Measurements from ENCODE around the gene PSME3.
"Not testable (repeated sequence)": the region's sequence is repeated elsewhere in the genome, so short reads cannot be mapped to it uniquely, and the experiment has no call there.

The PSME3 gene

DNA sequence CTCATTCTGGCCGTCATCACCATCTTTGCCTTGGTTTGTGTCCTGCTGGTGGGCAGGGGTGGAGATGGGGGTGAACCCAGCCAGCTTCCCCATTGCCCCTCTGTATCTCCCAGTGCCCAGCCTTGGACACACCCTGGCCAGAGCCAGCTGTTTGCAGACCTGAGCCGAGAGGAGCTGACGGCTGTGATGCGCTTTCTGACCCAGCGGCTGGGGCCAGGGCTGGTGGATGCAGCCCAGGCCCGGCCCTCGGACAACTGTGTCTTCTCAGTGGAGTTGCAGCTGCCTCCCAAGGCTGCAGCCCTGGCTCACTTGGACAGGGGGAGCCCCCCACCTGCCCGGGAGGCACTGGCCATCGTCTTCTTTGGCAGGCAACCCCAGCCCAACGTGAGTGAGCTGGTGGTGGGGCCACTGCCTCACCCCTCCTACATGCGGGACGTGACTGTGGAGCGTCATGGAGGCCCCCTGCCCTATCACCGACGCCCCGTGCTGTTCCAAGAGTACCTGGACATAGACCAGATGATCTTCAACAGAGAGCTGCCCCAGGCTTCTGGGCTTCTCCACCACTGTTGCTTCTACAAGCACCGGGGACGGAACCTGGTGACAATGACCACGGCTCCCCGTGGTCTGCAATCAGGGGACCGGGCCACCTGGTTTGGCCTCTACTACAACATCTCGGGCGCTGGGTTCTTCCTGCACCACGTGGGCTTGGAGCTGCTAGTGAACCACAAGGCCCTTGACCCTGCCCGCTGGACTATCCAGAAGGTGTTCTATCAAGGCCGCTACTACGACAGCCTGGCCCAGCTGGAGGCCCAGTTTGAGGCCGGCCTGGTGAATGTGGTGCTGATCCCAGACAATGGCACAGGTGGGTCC is 18.4 kb downstream of the PSME3 start:
- not testable (repeated sequence) for DNase-seq (ENCODE audit: low spot score)

DNA sequence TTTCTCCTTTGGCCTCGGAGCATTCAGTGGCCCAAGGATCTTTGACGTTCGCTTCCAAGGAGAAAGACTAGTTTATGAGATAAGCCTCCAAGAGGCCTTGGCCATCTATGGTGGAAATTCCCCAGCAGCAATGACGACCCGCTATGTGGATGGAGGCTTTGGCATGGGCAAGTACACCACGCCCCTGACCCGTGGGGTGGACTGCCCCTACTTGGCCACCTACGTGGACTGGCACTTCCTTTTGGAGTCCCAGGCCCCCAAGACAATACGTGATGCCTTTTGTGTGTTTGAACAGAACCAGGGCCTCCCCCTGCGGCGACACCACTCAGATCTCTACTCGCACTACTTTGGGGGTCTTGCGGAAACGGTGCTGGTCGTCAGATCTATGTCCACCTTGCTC is 19.2 kb downstream of the PSME3 start:
- no peak for DNase-seq (ENCODE audit: low spot score)

DNA sequence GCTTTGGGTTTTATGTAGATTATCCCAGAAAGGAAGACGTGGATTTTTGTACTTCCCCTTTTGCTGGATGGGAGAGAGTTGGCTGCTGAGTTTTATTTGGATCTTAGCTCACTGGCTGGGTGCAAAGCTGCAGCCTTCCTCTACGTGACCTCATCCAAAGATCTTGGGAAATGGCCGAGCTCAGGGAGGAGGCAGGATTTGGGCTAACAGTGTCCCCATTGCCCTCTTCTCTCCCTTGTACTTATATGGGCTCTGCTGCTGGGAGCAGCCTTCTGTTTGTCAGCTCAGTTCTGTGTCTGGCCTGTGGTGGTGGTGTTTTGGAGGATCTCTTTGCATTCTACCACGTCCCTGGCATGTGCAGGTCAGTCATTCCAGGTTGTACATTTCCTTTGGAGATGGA is 19.8 kb downstream of the PSME3 start:
- DNase-seq (ENCODE audit: low spot score) = no peak

DNA sequence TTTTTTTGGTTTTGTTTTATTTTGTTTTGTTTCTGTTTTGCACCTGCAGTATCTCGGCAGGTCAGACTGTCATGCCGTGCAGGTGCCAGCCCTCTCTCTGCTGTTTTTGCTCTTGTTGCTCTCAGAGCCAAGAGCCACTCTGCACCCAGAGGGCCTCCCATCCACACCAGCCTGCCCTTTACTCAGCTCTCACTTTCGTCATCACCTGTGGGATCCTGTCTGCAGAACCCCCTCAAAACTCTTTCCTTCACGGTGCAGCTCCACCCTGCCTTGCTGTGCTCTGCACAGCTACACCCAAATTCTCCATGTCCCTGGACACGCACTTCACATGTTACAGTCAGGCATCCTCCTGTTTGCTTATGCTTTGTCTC is 20.4 kb downstream of the PSME3 start:
- no peak for DNase-seq (ENCODE audit: low spot score)

DNA sequence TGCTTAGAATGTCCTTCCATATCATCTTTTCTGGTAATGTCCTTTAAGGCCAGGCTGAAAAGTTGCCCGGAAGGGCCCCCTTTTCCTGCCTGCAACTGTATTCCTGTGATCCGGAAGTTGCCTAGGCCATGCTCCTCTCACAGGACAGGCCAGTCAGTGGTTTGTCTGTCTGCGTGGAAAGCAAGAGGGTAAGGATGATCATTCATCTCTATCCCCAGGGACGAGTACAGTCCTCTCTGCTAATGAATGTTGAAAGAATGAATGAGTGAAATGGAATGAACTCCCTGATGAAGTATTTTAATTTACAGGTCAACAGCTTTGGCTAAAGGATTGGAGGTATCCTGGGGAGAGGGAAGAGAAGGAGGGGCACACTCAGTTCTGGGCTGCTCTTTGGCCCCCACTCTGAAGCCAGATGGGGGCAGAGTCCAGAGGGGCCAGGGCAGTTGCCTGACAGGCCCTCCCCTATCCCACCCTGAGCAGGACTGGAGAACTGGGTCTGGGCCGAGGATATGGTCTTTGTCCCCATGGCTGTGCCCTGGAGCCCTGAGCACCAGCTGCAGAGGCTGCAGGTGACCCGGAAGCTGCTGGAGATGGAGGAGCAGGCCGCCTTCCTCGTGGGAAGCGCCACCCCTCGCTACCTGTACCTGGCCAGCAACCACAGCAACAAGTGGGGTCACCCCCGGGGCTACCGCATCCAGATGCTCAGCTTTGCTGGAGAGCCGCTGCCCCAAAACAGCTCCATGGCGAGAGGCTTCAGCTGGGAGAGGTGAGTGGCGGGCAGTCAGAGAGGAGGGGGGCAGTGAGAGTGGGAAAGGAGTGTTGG is 21.0 kb downstream of the PSME3 start:
- DNase-seq (ENCODE audit: low spot score) = no peak

DNA sequence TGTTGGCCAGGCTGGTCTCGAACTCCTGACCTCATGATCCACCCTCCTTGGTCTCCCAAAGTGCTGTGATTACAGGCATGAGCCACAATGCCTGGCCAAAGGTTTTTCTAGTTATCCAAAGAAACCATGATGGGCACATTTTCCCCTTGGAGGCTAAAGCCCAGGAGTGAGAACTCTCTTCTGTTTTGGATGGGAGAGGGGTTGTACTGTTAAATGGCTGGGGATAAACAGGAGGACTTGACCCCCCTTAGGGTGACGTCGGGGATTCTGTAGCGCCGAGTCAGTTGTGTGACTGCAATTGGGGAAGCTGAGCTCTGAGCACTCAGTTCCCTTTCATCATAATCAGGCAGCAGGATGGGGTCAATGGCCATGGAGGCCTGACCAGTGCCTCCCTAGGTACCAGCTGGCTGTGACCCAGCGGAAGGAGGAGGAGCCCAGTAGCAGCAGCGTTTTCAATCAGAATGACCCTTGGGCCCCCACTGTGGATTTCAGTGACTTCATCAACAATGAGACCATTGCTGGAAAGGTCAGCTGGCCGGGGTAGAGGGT is 21.9 kb downstream of the PSME3 start:
- DNase-seq (ENCODE audit: low spot score) = no peak

DNA sequence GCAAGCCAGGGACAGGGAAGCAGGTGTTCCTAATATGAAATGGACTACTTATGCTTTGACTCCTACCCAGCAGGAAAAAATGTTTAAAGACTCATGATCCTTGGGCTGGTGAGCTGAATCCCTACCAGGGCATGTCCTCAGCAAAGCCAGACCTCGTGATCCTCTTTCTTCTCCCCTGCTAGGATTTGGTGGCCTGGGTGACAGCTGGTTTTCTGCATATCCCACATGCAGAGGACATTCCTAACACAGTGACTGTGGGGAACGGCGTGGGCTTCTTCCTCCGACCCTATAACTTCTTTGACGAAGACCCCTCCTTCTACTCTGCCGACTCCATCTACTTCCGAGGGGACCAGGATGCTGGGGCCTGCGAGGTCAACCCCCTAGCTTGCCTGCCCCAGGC is 22.9 kb downstream of the PSME3 start:
- DNase-seq (ENCODE audit: low spot score) = not testable (repeated sequence)

DNA sequence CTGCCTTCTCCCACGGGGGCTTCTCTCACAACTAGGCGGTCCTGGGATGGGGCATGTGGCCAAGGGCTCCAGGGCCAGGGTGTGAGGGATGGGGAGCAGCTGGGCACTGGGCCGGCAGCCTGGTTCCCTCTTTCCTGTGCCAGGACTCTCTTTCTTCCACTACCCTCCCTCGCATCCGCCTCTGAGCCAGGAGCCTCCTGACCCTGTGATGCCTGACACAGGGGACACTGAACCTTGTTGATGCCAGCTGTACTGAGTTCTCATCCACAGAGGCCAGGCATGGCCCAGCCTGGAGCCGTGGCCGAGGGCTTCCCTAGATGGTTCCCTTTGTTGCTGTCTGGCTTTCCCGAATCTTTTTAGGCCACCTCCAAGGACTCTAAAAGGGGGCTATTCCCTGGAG is 23.3 kb downstream of the PSME3 start:
- DNase-seq (ENCODE audit: low spot score) = not testable (repeated sequence)

DNA sequence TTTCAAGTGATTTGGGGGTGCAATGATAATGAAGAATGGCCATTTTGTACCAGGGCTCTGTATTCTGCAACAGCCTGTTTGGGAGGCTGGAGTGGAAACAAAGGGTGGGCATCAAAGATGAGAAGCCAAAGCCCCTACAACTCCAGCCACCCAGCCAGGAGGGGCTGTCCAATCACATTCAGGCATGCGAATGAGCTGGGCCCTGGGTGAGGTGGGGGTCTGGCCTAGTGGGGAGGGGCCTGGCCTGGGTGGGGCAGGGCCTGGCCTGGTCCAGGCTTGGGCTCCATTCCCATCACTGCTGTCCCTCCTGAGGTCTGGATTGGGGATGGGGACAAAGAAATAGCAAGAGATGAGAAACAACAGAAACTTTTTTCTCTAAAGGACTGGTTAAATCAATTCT is 24.2 kb downstream of the PSME3 start:
- no peak for DNase-seq (ENCODE audit: low spot score)

DNA sequence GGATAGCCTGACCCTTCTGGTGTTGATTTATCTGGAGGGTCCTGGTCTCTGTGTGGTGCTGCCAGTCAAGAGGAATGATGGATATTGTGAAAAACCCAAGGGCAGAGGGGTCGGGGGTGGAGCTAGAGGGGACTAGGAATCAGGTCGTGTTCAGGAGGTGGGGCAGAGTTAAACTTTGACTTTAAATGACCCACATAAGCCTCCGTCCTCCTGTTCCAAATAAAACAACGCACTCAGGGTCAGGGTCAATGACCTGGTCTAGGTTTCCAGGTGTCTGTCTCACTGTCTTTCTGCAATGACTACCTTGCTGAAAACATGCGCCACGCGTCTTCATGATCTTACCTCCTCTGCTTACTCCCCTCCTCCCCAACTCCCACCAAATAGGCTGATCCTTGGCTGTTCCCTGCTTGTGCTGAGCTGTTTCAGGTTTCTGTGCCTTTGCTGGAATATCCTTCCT is 32.5 kb downstream of the PSME3 start:
- DNase-seq (ENCODE audit: low spot score) = no peak

DNA sequence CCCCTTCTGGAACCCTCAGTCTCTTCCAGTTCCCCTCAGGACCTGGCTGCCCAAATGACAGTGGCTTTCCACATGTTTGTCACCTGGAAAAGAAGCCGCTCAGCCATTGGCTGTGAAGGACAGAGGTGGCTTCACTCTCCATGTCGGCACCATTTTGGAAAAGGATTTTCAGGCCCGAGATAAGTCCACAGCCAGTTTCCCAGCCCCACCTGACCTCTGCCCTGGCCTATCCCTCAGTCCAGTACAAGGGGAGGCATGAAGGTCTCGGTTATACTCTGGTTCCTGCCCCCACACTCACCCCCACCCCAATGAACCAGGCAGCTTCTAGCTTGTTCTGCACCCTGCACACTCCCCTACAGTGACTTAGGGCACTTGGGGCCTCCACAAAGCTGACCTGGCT is 33.0 kb downstream of the PSME3 start:
- DNase-seq (ENCODE audit: low spot score) = no peak

DNA sequence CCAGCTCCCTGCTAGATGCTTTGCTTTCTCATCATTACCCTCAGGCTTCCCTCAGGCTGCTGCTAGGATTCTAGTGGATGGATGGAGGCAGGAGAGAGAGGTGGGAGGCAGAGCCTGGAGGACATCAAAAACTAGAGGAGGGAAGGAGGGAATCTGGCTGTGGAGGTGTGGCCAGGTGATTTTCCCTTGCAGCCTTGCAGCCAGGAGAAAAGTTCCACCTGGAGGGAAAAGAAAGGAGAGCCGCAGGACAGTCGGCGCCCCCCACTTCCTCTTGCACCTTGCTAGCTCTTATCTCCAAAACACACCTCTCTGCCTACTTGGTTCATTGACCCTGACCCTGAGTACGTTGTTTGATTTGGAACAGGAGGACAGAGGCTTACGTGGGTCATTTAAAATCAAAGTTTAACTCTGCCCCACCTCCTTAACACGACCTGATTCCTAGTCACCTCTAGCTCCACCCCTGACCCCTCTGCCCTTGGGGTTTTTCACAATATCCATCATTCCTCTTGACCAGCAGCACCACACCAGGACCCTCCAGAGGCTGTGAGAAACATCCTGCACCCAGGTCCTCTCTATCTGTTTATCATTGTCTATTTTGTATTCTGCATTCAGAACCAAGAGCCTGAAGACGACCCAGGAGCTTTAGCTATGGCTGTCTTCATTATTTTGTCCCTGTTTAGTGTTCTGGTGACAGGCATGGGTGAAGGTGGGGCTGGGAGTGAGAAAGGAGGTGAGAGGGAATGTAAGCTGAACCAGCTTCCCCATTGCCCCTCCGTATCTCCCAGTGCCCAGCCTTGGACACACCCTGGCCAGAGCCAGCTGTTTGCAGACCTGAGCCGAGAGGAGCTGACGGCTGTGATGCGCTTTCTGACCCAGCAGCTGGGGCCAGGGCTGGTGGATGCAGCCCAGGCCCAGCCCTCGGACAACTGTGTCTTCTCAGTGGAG is 33.7 kb downstream of the PSME3 start:
- DNase-seq (ENCODE audit: low spot score) = no peak

DNA sequence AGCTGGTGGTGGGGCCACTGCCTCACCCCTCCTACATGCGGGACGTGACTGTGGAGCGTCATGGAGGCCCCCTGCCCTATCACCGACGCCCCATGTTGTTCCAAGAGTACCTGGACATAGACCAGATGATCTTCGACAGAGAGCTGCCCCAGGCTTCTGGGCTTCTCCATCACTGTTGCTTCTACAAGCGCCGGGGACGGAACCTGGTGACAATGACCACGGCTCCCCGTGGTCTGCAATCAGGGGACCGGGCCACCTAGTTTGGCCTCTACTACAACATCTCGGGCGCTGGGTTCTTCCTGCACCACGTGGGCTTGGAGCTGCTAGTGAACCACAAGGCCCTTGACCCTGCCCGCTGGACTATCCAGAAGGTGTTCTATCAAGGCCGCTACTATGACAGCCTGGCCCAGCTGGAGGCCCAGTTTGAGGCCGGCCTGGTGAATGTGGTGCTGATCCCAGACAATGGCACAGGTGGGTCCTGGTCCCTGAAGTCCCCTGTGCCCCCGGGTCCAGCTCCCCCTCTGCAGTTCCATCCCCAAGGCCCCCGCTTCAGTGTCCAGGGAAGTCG is 34.6 kb downstream of the PSME3 start:
- not testable (repeated sequence) for DNase-seq (ENCODE audit: low spot score)

DNA sequence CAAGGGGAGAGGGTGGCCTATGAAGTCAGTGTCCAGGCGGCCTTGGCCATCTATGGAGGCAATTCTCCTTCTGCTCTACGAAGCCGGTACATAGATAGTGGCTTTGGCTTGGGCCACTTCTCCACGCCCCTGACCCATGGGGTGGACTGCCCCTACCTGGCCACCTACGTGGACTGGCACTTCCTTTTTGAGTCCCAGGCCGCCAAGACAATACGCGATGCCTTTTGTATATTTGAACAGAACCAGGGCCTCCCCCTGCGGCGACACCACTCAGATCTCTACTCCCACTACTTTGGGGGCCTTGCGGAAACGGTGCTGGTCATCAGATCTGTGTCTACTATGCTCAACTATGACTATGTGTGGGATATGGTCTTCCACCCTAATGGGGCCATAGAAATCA is 35.1 kb downstream of the PSME3 start:
- DNase-seq (ENCODE audit: low spot score) = no peak

DNA sequence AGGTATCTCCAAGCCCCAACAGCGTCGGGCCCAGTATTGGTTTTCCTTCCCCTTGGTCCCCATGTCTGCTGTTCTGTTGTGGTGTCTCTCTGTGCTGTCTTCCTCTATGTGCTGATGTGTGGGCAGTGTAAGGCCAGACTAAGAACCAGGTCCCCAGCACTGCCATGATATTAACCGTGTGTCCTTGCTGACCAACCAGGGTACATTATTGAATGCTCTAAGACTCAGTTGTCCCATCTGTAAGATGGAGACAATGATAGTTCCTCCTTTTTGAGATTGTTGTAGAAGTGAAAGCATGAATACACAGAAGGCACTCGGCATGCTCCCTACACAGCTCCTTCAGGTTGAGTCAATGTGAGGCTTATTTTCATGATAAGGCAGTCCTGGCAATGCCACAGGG is 38.5 kb downstream of the PSME3 start:
- DNase-seq (ENCODE audit: low spot score) = no peak

DNA sequence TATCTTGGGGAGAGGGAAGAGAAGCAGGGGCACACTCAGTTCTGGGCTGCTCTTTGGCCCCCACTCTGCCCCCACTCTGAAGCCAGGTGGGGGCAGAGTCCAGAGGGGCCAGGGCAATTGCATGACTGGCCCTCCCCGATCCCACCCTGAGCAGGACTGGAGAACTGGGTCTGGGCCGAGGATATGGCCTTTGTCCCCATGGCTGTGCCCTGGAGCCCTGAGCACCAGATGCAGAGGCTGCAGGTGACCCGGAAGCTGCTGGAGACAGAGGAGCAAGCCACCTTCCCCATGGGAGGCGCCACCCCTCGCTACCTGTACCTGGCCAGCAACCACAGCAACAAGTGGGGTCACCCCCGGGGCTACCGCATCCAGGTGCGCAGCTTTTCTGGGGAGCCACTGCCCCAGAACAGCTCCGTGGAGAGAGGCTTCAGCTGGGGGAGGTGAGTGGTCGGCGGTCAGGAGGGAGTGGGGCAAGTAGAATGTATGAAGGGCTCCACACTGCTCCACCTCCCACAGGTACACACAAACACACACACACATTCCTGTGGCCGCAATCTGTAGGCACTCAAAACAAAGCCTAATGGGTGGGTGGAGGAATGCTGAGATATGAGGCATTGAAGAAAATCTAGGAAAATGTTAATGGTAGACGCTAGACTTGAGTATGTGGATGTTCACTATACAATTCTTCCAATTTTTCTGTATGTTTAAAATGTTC is 39.2 kb downstream of the PSME3 start:
- no peak for DNase-seq (ENCODE audit: low spot score)

DNA sequence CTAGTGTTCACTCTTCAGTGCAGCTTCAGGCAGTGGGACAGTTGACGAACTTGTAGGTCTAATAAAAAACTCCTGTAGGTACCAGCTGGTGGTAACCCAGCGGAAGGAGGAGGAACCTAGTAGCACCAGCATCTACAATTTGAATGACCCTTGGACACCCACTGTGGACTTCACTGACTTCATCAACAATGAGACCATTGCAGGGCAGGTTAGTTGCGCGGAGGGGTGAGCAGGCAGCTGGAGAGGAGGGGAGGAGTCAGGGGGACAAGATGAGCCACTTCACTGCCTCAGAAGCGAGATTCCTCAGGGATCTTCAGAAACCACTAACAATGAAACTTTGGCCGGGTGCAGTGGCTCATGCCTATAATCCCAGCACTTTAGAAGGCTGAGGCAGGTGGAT is 40.1 kb downstream of the PSME3 start:
- DNase-seq (ENCODE audit: low spot score) = no peak

DNA sequence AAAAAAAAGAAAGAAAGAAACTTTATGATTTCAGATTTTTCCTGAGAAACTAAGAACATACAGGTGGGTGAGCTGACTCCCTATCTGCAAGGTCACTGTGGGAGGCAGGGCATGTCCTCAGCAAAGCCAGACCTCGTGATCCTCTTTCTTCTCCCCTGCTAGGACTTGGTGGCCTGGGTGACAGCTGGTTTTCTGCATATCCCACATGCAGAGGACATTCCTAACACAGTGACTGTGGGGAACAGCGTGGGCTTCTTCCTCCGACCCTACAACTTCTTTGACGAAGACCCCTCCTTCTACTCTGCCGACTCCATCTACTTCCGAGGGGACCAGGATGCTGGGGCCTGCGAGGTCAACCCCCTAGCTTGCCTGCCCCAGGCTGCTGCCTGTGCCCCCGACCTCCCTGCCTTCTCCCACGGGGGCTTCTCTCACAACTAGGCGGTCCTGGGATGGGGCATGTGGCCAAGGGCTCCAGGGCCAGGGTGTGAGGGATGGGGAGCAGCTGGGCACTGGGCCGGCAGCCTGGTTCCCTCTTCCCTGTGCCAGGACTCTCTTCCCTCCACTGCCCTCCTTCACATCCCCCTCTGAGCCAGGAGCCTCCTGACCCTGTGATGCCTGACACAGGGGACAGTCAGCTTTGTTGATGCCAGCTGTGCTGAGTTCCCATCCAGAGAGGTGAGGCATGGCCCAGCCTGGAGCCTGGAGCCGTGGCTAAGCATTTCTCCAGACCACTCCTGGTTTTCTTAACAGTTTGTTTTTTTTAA is 40.9 kb downstream of the PSME3 start:
- not testable (repeated sequence) for DNase-seq (ENCODE audit: low spot score)

DNA sequence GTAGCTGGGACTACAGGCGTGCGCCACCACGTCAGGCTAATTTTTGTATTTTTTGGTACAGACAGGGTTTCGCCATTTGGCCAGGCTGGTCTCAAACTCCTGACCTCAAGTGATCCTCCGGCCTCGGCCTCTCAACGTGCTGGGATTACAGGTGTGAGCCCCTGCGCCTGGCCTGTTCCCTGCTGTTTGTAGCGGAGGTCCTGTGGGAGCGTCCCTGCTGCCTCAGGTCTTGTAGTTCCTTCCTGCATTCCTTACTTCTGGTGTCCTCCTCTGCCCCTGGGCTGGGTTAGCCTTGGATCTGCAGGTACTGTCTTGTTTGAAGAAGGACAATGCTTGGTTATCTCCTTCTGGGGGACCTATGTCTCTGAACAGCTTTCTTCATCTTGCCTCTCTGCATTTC is 43.8 kb downstream of the PSME3 start:
- no peak for DNase-seq (ENCODE audit: low spot score)
